HepG2 (cell line): ENCODE measurements around the gene BCL6. TPM values are rescaled to one million over a fixed set of nuclear protein-coding genes. Genes with fewer than 3 reads are reported as not detected.
A peak's percentile ranks its signal among the peaks of the same experiment; 100 is the strongest.

ENCODE experiments used
- EP300 ChIP-seq, 3 experiments: sonication (generic) in 1 of 3; formaldehyde crosslinking in 1 of 3; IDR thresholded peaks; 2 replicates each; pipeline versions ENCODE4 v1.5.1 to v1.6.1; 2011 to 2020; ENCODE audit warnings: low read depth in 2 of 3, low read length in 2 of 3, borderline replicate concordance in 1 of 3, improper control_type of control experiment in 1 of 3, mild to moderate bottlenecking in 1 of 3, missing genetic modification reagents in 1 of 3, moderate library complexity in 1 of 3
- ESRRA ChIP-seq: sonication (generic); formaldehyde crosslinking; IDR thresholded peaks from 2 replicates; pipeline ENCODE4 v1.5.1; 2020; ENCODE audit warnings: mild to moderate bottlenecking, low read depth, missing genetic modification reagents
- FIP1L1 ChIP-seq: fragments of 200-400 bp; formaldehyde crosslinking; IDR thresholded peaks from 2 replicates; pipeline ENCODE4 v1.6.1; 2018; ENCODE audit warnings: low read depth, mild to moderate bottlenecking, low read length, moderate library complexity, borderline replicate concordance; ENCODE audit not compliant: insufficient read depth
- FOXK2 ChIP-seq: fragments of 450-650 bp; IDR thresholded peaks from 2 replicates; pipeline ENCODE4 v1.6.1; 2016
- MTA3 ChIP-seq: sonication (generic); formaldehyde crosslinking; IDR thresholded peaks from 2 replicates; pipeline ENCODE4 v1.4.0; 2020; ENCODE audit warnings: missing genetic modification reagents
- NBN ChIP-seq: fragments of 450-650 bp; conservative IDR thresholded peaks from 2 replicates; pipeline ENCODE4 v1.6.1; 2017
- SMC3 ChIP-seq: IDR thresholded peaks from 2 replicates; pipeline ENCODE4 v1.6.1; 2011; ENCODE audit warnings: low read length, improper control_type of control experiment
- SOX5 ChIP-seq: IDR thresholded peaks from 2 replicates; pipeline ENCODE4 v1.6.1; 2016; ENCODE audit warnings: borderline replicate concordance
- ZBTB40 ChIP-seq, 2 experiments: fragments of 450-650 bp in 1 of 2; sonication (generic) in 1 of 2; formaldehyde crosslinking in 1 of 2; IDR thresholded peaks; 2 replicates each; pipeline versions ENCODE4 v1.6.1 to v1.8.0; 2016 to 2022; ENCODE audit warnings: antibody characterized with exemption in 1 of 2, mild to moderate bottlenecking in 1 of 2, missing genetic modification reagents in 1 of 2
- ZMYM3 ChIP-seq: sonication (generic); formaldehyde crosslinking; IDR thresholded peaks from 2 replicates; pipeline ENCODE4 v1.5.1; 2020; ENCODE audit warnings: mild to moderate bottlenecking, missing genetic modification reagents
- ZNF24 ChIP-seq: fragments of 450-650 bp; IDR thresholded peaks from 2 replicates; pipeline ENCODE4 v1.6.1; 2017; ENCODE audit warnings: antibody characterized with exemption, mild to moderate bottlenecking
- ZNF567 ChIP-seq: sonication (generic); formaldehyde crosslinking; IDR thresholded peaks from 2 replicates; pipeline ENCODE4 v1.8.1; 2023; ENCODE audit warnings: mild to moderate bottlenecking, missing genetic modification reagents, borderline replicate concordance
- ZNF615 ChIP-seq: sonication (generic); formaldehyde crosslinking; IDR thresholded peaks from 2 replicates; pipeline ENCODE4 v1.5.0; 2020; ENCODE audit warnings: mild to moderate bottlenecking, missing genetic modification reagents, borderline replicate concordance
- ZNF816 ChIP-seq: sonication (generic); formaldehyde crosslinking; IDR thresholded peaks from 2 replicates; pipeline ENCODE4 v1.8.0; 2022; ENCODE audit warnings: missing genetic modification reagents, mild to moderate bottlenecking, borderline replicate concordance
- polyA plus RNA-seq, 8 experiments: library from polyadenylated mRNA; depleted of rRNA in 3 of 8; stranded (reverse) in 7 of 8; unstranded in 1 of 8; fragments of >200 nt; fragmentation: Illumina TruSeq in 4 of 8; extraction: Trizol in 4 of 8; gene quantifications; 2 replicates each; pipeline versions ENCODE4 v1.2.1 to v1.2.3, GENCODE V29; 2011 to 2016; ENCODE audit warnings: low read depth in 4 of 8, missing spikeins in 1 of 8, mixed read lengths in 1 of 8; ENCODE audit not compliant: insufficient read depth in 1 of 8
- total RNA-seq, 5 experiments: library from RNA; depleted of rRNA; stranded (reverse); fragments of >200 nt; fragmentation: Illumina TruSeq; extraction: Trizol; gene quantifications; 2 replicates each; pipeline ENCODE4 v1.2.3, GENCODE V29; 2016; ENCODE audit warnings: low read depth in 1 of 5
- TF ChIP-seq, protein P1 (sequence below), 2 experiments: sonication (generic) in 1 of 2; formaldehyde crosslinking in 1 of 2; IDR thresholded peaks; 2 replicates each; pipeline versions ENCODE4 v1.4.0 to v1.6.1; 2016 to 2020; ENCODE audit warnings: borderline replicate concordance in 1 of 2, low read depth in 1 of 2, mild to moderate bottlenecking in 1 of 2, missing genetic modification reagents in 1 of 2

The BCL6 gene
- total and polyA plus RNA-seq, 2 of the 13 experiments (the other 11 are each of a cell fraction or from before 2014, with no cell fraction given): 21.2 to 53.7 TPM

- TF ChIP-seq ESRRA (CRISPR knock-in tag) (no peak), ZNF567 (no peak), ZNF816 (CRISPR knock-in tag) (no peak), SMC3 (peak; percentile 91), ZBTB40 (IDR thresholded peaks at IDR 0.05) (no peak), ZBTB40 (CRISPR knock-in tag; IDR thresholded peaks at IDR 0.05) (no peak), FIP1L1 (no peak), ZMYM3 (CRISPR knock-in tag) (peak; percentile 74; the same call in 1 of the 2 replicates), MTA3 (CRISPR knock-in tag) (no peak), SOX5 (CRISPR knock-in tag) (peak; percentile 35; the same call in 1 of the 2 replicates), ZNF615 (CRISPR knock-in tag) (no peak), ZNF24 (0 out of 2 replicates have a peak, but pooled peaks have one; percentile 48), EP300 (IDR thresholded peaks at IDR 0.05; ENCODE audit: low read depth in 2 of 2, low read length in 2 of 2) (peak in 1 of 2 experiments; percentile 75; a peak in 2 of 4 replicates), EP300 (CRISPR knock-in tag; IDR thresholded peaks at IDR 0.05; ENCODE audit: borderline replicate concordance) (no peak), NBN (no peak), FOXK2 (no peak)
- TF ChIP-seq, protein P1, sequence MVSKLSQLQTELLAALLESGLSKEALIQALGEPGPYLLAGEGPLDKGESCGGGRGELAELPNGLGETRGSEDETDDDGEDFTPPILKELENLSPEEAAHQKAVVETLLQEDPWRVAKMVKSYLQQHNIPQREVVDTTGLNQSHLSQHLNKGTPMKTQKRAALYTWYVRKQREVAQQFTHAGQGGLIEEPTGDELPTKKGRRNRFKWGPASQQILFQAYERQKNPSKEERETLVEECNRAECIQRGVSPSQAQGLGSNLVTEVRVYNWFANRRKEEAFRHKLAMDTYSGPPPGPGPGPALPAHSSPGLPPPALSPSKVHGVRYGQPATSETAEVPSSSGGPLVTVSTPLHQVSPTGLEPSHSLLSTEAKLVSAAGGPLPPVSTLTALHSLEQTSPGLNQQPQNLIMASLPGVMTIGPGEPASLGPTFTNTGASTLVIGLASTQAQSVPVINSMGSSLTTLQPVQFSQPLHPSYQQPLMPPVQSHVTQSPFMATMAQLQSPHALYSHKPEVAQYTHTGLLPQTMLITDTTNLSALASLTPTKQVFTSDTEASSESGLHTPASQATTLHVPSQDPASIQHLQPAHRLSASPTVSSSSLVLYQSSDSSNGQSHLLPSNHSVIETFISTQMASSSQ (IDR thresholded peaks at IDR 0.05; ENCODE audit: low read depth): no peak
- TF ChIP-seq, protein P1 (CRISPR knock-in tag; IDR thresholded peaks at IDR 0.05; ENCODE audit: borderline replicate concordance): no peak; the same call in 1 of the 2 replicates
Measured at GRCh38 chr3:187748050-187748481, 2.8 kb upstream of the BCL6 start (continued).
